CD4-positive, alpha-beta memory T cell (primary cell): ENCODE results near the gene SNX27. TPM values are rescaled to one million over a fixed set of nuclear protein-coding genes. Genes with fewer than 3 reads are reported as not detected.

Source experiments
- CTCF ChIA-PET: fragments of 350-600 bp; sonication (Branson Sonifier 250); formaldehyde crosslinking; loops from one replicate; lab custom pipeline; 2021; ENCODE audit warnings: inconsistent platforms; ENCODE audit not compliant: partially characterized antibody; lab: Charles Lee
- POLR2A ChIA-PET: fragments of 350-600 bp; sonication (Branson Sonifier 250); formaldehyde crosslinking; loops from one replicate; lab custom pipeline; 2021; ENCODE audit not compliant: partially characterized antibody; lab: Charles Lee
- DNase-seq, 5 donors: peaks; one replicate each; pipeline versions ENCODE4 v3.0.0 to v3.0.0-alpha.2; 2020 to 2022; ENCODE audit warnings: mixed read lengths in 1 of 5
- H3K27ac ChIP-seq: one replicate; pipeline ENCODE4 v1.7.0; 2013; ENCODE audit warnings: low read depth, low read length
- H3K27me3 ChIP-seq: 2 replicates; pipeline ENCODE4 v1.7.0; 2013; ENCODE audit warnings: mild to moderate bottlenecking, low read length, moderate library complexity; ENCODE audit not compliant: insufficient read depth
- H3K36me3 ChIP-seq: 2 replicates; pipeline ENCODE4 v1.7.0; 2013; ENCODE audit warnings: mild to moderate bottlenecking, low read length, moderate library complexity; ENCODE audit not compliant: insufficient read depth
- H3K4me1 ChIP-seq: 2 replicates; pipeline ENCODE4 v1.7.0; 2013; ENCODE audit warnings: mild to moderate bottlenecking, low read length, moderate library complexity; ENCODE audit not compliant: insufficient read depth
- H3K4me3 ChIP-seq, 2 donors: one replicate each; pipeline ENCODE4 v1.7.0; 2013; ENCODE audit warnings: low read length in 2 of 2, mild to moderate bottlenecking in 1 of 2
- H3K9me3 ChIP-seq, 2 donors: one replicate each; pipeline ENCODE4 v1.7.0; 2013; ENCODE audit warnings: low read length in 2 of 2, control low read depth in 1 of 2; ENCODE audit not compliant: control insufficient read depth in 1 of 2
- H3K27ac Mint-ChIP-seq, 7 donors: one replicate each; pipeline ENCODE4 v1.8.0; 2020 to 2021; ENCODE audit warnings: mixed read lengths in 7 of 7, mild to moderate bottlenecking in 6 of 7, inconsistent platforms in 3 of 7, moderate library complexity in 3 of 7
- H3K27me3 Mint-ChIP-seq, 2 donors: one replicate each; pipeline ENCODE4 v1.8.0; 2020 to 2021; ENCODE audit warnings: mixed read lengths in 2 of 2
- H3K36me3 Mint-ChIP-seq, 2 donors: one replicate each; pipeline ENCODE4 v1.8.0; 2020 to 2021; ENCODE audit warnings: mixed read lengths in 2 of 2, inconsistent platforms in 1 of 2, mild to moderate bottlenecking in 1 of 2
- H3K4me1 Mint-ChIP-seq, 4 donors: one replicate each; pipeline ENCODE4 v1.8.0; 2020 to 2021; ENCODE audit warnings: mixed read lengths in 4 of 4, mild to moderate bottlenecking in 1 of 4
- H3K4me3 Mint-ChIP-seq, 8 donors: one replicate each; pipeline ENCODE4 v1.8.0; 2020 to 2021; ENCODE audit warnings: mixed read lengths in 8 of 8, mild to moderate bottlenecking in 7 of 8, moderate library complexity in 6 of 8, inconsistent platforms in 3 of 8
- H3K9me3 Mint-ChIP-seq, 8 donors: one replicate each; pipeline ENCODE4 v1.8.0; 2020 to 2021; ENCODE audit warnings: mixed read lengths in 8 of 8, mild to moderate bottlenecking in 5 of 8, inconsistent platforms in 3 of 8, moderate library complexity in 1 of 8
- intact Hi-C: fragments of 100-400 bp; cut with micrococcal nuclease; formaldehyde crosslinking; loops from one replicate; pipeline ENCODE4 v1.15.1; 2023
- polyA plus RNA-seq, 2 donors: library from polyadenylated mRNA; unstranded; fragments of 300-500 nt; fragmentation: Illumina TruSeq; gene quantifications; one replicate each; pipeline ENCODE4 v1.2.3, GENCODE V29; 2021
- total RNA-seq, 2 experiments: library from RNA; stranded (reverse); gene quantifications; one replicate each; pipeline ENCODE4 v1.2.3, GENCODE V29; 2021

SNX27 gene
- total and polyA plus RNA-seq, 4 experiments from 2014 or later, result 7.5 to 44.3 (median 27.1) TPM

DNA sequence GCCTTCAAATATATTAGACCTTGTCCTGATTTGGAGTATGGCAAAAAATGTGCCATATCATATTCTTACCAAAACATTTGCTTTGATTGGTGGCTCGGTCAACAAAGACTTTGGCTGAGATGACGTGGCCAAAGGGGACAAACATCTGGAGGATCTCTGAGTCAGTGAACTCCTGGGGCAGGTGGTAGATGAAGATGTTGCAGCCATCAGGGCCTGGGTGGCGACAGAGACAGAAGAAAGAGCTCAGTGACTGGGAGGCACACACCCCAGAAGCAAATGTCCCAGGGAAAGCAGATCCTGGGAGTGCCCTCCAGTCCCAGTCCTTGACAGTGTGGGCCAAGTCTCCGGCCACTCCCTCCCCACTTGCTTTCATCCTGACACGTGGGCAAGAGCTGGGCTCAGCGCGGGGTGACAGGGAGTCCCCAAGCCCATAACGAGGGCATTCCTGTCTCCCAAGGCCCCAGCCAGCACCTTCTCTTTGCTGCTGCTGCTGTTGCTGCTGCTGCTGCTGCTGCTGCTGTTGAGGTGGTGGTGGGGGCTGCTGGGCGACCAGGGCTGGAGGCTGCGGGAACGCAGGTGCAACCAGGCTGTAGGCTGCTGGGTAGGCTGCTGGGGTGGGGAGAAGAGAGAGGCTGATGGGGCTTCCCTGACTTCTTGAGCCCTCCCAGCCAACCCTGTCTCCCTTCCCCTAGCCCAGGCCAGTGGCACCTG is 94.1 kb downstream of the SNX27 start:
- no peak overlapping the region for H3K4me3 Mint-ChIP-seq
- H3K27ac ChIP-seq, result no peak overlapping the region
- no peaks in the 10 kb centered on the region for H3K9me3 ChIP-seq
- DNase-seq, result no peak
- H3K27me3 Mint-ChIP-seq, result no peaks in the 10 kb centered on the region
- no peaks in the 10 kb centered on the region for H3K27me3 ChIP-seq
- POLR2A ChIA-PET, result no interaction called here
- peaks cover 4 to 8% (median 6%) of the 10 kb centered on the region in 4 donors for H3K4me1 Mint-ChIP-seq
- H3K9me3 Mint-ChIP-seq, result no peaks in the 10 kb centered on the region
- H3K4me1 ChIP-seq, result peaks cover 5% of the 10 kb centered on the region
- CTCF ChIA-PET, result no interaction called here
- H3K4me3 ChIP-seq, result no peak overlapping the region
- H3K27ac Mint-ChIP-seq, result peak overlapping the region in 1 of 7 donors; percentile 80
- peaks cover 2 to 6% of the 10 kb centered on the region in 2 donors for H3K36me3 Mint-ChIP-seq
- peaks cover 6% of the 10 kb centered on the region for H3K36me3 ChIP-seq
- intact Hi-C loops, result no loop called here

GRCh38 chr1:151706464-151707415 is 94.9 kb downstream of the SNX27 start:
- ChIA-PET POLR2A (no interaction called here), CTCF (no interaction called here)
- intact Hi-C loops, result no loop called here
- H3K4me3 ChIP-seq, result no peak overlapping the region
- Mint-ChIP-seq H3K27me3 (no peaks in the 10 kb centered on the region), H3K9me3 (no peaks in the 10 kb centered on the region), H3K4me3 (peak overlapping the region in 1 of 8 donors; percentile 29), H3K36me3 (peaks cover 0 to 1% of the 10 kb centered on the region in 2 donors), H3K27ac (peak overlapping the region in 1 of 7 donors; percentile 60), H3K4me1 (peaks cover 4 to 8% (median 6%) of the 10 kb centered on the region in 4 donors)
- no peak overlapping the region for H3K27ac ChIP-seq
- peaks cover 5% of the 10 kb centered on the region for H3K4me1 ChIP-seq
- H3K27me3 ChIP-seq, result no peaks in the 10 kb centered on the region
- H3K9me3 ChIP-seq, result no peaks in the 10 kb centered on the region
- H3K36me3 ChIP-seq, result no peaks in the 10 kb centered on the region
- no peak for DNase-seq

DNA sequence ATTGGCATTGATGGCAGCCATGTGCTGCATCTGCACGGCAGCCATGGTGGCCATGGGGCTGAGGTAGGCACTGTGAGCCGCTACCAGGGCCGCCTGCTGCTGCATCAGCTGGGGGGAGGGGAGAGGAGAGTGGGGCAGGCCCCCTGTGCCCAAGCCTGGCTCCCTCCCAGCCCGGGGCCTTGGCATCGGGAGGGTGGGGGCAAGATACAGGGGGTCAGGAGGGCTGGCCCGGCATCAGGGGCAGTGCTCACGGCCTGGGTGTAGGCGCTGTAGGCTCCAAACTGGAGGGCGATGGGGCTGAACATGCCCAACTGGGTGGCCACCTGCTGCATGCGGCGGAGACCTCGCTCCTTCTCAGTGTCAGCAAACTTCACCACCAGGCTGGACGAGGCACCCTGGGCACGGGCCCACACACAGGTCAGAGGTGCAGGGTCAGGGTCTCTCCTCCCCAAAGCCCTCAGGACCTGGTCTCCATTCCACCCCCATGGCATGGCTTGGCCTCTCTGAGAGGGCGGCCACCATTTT is 95.8 kb downstream of the SNX27 start:
- CTCF ChIA-PET, result no interaction called here
- H3K36me3 ChIP-seq, result no peaks in the 10 kb centered on the region
- Mint-ChIP-seq H3K9me3 (no peaks in the 10 kb centered on the region), H3K36me3 (no peaks in the 10 kb centered on the region), H3K27ac (no peak overlapping the region), H3K4me3 (no peak overlapping the region), H3K27me3 (peaks cover 0 to 3% of the 10 kb centered on the region in 2 donors), H3K4me1 (peaks cover 4 to 8% (median 6%) of the 10 kb centered on the region in 4 donors)
- H3K4me3 ChIP-seq, result no peak overlapping the region
- H3K4me1 ChIP-seq, result peaks cover 5% of the 10 kb centered on the region
- H3K9me3 ChIP-seq, result no peaks in the 10 kb centered on the region
- no peaks in the 10 kb centered on the region for H3K27me3 ChIP-seq
- POLR2A ChIA-PET, result no interaction called here
- intact Hi-C loops, result no loop called here
- H3K27ac ChIP-seq, result no peak overlapping the region
- no peak for DNase-seq

DNA sequence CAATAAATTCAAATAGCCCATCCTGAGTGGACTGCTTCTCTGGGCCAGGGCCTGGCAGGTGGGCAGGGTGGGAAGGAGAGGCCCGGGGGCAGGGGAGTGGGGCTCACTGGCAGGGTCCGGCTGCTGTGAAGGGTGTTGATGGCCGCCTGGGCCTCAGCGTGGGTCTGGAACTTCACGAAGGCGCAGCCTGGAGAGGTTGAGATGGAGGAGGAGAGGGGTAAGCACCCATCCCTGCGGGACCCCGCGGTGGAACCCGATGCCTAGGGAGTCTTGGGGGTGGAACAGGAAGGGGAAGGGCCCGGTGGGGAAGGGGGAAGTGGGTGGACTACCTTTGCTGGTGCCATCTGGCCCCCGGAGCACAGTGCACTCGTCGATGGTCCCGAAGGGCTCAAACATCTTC is 97.0 kb downstream of the SNX27 start:
- Histone ChIP-seq H3K27me3 (no peaks in the 10 kb centered on the region), H3K9me3 (no peaks in the 10 kb centered on the region), H3K27ac (no peak overlapping the region), H3K4me1 (no peaks in the 10 kb centered on the region), H3K4me3 (no peak overlapping the region), H3K36me3 (no peaks in the 10 kb centered on the region)
- Mint-ChIP-seq H3K36me3 (no peaks in the 10 kb centered on the region), H3K4me1 (peaks cover 0 to 8% (median 3%) of the 10 kb centered on the region in 4 donors), H3K27me3 (peaks cover 5 to 6% of the 10 kb centered on the region in 2 donors), H3K27ac (no peak overlapping the region), H3K4me3 (no peak overlapping the region), H3K9me3 (no peaks in the 10 kb centered on the region)
- ChIA-PET CTCF (interaction anchor here (0.9 kb wide), 1 partner anchor 131 kb away, joined by 3 read pairs; no protein-coding TSS in a partner anchor), POLR2A (no interaction called here)
- no peak for DNase-seq
- intact Hi-C loops, result no loop called here

GRCh38 chr1:151710187-151710840 is 98.5 kb downstream of the SNX27 start:
- intact Hi-C loops, result no loop called here
- ChIA-PET CTCF (no interaction called here), POLR2A (no interaction called here)
- H3K4me3 ChIP-seq, result no peak overlapping the region
- Mint-ChIP-seq H3K4me3 (no peak overlapping the region), H3K36me3 (no peaks in the 10 kb centered on the region), H3K9me3 (no peaks in the 10 kb centered on the region), H3K4me1 (peaks cover 0 to 7% (median 3%) of the 10 kb centered on the region in 4 donors), H3K27ac (no peak overlapping the region), H3K27me3 (peaks cover 13 to 19% of the 10 kb centered on the region in 2 donors)
- no peaks in the 10 kb centered on the region for H3K36me3 ChIP-seq
- H3K9me3 ChIP-seq, result no peaks in the 10 kb centered on the region
- no peaks in the 10 kb centered on the region for H3K4me1 ChIP-seq
- no peaks in the 10 kb centered on the region for H3K27me3 ChIP-seq
- no peak overlapping the region for H3K27ac ChIP-seq
- peak in 4 of 5 donors; percentile 14 to 55 (median 28) for DNase-seq

GRCh38 chr1:151711044-151711800 is 99.4 kb downstream of the SNX27 start:
- H3K27ac Mint-ChIP-seq, result no peak overlapping the region
- ChIA-PET CTCF (no interaction called here), POLR2A (no interaction called here)
- no peak for DNase-seq
- H3K9me3 Mint-ChIP-seq, result no peaks in the 10 kb centered on the region
- Histone ChIP-seq H3K36me3 (no peaks in the 10 kb centered on the region), H3K27me3 (peaks cover 7% of the 10 kb centered on the region), H3K27ac (no peak overlapping the region), H3K4me1 (no peaks in the 10 kb centered on the region), H3K4me3 (no peak overlapping the region), H3K9me3 (no peaks in the 10 kb centered on the region)
- no peak overlapping the region for H3K4me3 Mint-ChIP-seq
- peaks cover 20 to 28% of the 10 kb centered on the region in 2 donors for H3K27me3 Mint-ChIP-seq
- H3K36me3 Mint-ChIP-seq, result no peaks in the 10 kb centered on the region
- intact Hi-C loops, result no loop called here
- H3K4me1 Mint-ChIP-seq, result peaks cover 0 to 5% (median 1%) of the 10 kb centered on the region in 4 donors
